ENCODE data around the gene ASAP3.

DNA sequence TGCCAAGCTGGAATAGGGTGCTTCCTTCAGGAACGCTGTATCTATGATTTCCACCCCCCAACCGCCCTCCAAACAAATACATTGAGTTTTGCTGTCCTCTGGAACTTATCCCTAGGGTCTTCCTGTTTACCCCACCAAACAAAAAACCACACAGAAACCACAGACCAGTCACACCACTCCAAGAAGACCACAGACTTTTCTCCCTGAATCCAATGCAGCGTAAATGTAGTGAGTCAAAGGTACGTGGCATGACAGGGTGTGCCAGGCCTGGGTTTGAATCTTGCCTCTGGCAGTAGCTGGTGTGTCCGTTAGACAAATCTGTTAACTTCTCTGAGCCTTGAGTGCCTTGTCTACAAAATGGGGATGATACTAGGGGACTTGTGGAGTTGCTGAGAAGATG lies 27.8 kb downstream of the ASAP3 start:
- TF ChIP-seq POLR2A (IDR thresholded peaks at IDR 0.05) (no peak), CTCF (IDR thresholded peaks at IDR 0.05) (no peak)

All from thyroid gland (tissue), 4 donors.